GM18526 (cell line): ENCODE measurements around the gene ODAPH.

Experiments used
- POLR2A ChIP-seq: IDR thresholded peaks from 3 replicates; pipeline ENCODE4 v1.6.1; 2011; ENCODE audit not compliant: insufficient read length; ENCODE audit errors: extremely low read depth

Gene ODAPH, protein sequence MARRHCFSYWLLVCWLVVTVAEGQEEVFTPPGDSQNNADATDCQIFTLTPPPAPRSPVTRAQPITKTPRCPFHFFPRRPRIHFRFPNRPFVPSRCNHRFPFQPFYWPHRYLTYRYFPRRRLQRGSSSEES

DNA sequence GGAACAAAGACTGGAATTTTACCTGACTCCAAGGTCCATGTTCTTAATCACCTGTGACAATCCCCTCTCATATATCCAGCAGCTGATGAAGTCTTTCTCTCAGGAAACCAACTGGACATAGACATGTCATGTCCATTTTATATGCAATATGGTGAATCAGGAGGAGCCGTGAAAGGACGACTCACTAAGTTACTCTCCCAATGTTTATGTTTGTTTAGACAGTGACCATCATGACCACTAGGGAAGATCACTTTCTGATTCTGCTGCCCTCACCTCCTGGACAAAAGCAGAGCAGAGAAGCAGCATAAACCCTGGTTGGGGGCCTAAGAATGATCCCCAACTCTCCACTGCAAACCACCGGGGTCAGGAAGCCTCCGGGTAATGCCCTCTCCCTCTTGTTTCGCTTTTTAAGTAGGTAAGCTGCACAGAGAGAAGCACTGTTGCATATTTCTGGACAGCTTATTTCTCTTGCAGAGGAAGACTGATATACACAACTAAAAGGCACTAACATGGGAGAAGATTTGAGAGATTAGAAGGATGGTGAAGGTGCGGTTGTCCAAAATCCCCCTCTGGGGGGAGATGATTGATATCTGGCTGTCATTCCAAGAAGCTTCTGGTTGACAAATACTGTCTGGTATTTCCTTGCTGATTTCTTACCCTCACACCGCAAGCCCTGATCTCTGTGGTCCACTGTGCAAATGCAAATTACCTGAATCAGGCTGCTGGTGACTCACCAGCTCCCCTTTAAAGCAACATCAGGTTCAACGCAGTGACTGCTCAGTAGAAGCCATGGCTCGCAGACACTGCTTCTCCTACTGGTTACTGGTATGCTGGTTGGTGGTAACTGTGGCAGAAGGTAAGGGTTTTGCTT, at the start of gene ODAPH:
TSS of gene ODAPH (plus strand) at position 773 of the 871 bp plus-strand sequence. CDS start at position 790, 17 bp downstream.
- TF ChIP-seq POLR2A = no peak

DNA sequence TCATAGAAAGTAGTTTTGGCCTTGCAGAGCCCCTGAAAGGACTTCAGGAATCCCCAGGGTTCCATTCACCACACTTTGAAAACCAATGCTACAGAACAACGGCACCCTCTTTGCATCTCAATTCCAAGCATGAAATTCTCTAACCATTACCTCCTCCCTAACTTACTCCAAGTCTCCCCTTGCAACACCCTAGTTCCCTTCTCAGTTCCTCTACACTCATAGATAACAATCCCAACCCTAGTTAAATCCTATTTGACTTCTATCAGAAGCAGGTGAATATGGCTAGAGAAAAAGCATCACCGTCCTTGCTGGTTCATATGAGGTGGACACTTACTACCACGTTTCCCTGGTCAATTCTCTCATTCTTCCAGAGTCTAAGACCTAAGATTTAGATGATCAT, 44.0 kb upstream of the ODAPH start:
- TF ChIP-seq POLR2A = no peak

DNA sequence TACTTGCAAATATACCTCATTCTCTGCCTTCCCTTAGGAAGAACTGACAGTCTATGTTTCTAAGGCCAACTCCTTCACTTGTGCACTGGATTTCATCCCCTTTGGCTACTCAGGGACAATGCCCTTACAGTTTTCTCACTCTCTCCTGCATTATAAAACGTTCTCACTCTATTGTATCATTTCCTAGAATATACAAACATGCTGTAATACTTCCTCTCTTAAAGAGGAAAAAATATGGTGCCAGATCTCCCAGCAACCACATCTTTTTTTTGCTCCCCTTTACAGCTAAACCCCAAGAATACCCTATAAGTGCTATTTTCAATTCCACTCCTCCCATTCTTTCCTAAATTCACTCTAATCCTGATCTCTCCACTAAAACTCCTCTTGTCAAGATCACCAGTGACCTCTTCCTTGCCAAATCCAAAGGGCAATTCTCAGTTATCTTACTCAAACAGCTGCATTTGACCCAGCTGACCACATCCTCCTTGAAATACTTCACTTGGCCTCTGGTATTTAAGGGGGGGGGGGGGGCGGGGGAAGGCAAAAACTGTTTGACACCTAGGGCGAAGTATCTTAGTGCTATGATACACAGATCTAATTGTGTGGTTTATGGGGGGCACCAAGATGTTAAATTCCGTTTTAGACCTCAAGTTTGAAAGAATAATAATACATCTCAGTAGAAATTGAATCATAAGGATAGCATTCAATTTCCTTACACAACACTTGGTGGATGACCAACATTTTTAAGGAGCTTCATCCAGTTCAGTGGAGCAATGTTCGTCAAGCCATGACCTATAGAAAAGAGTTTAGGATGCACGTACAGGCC, 43.3 kb upstream of the ODAPH start:
- no peak for TF ChIP-seq POLR2A

DNA sequence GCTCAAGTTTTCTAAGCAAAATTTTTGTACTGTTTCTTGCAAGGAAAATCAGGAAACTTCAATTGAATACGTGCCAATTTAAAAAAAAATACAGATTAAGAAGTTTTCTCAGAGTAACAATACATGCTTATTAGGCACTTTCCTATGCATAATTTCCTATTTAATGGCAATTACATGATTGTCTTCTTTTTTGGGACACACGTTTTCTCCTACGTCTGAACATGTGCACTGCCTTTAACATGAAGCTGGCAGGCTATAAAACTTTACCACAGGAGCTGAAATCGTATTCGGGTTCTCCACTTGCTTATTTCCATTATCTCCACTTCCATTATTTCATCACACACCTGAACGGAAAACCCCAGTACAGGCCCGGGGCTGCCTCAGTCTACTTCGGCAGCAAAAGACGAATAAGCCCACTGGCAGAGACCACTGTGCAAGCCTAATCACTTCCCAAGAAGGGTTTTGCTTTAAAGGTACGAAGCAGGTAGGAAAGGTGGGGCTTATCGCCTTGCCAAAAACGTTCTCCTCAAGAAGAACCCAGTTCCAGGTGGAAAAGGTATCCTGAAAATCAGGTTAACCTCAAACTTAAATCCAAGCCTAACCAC, 42.2 kb upstream of the ODAPH start:
- no peak for TF ChIP-seq POLR2A

DNA sequence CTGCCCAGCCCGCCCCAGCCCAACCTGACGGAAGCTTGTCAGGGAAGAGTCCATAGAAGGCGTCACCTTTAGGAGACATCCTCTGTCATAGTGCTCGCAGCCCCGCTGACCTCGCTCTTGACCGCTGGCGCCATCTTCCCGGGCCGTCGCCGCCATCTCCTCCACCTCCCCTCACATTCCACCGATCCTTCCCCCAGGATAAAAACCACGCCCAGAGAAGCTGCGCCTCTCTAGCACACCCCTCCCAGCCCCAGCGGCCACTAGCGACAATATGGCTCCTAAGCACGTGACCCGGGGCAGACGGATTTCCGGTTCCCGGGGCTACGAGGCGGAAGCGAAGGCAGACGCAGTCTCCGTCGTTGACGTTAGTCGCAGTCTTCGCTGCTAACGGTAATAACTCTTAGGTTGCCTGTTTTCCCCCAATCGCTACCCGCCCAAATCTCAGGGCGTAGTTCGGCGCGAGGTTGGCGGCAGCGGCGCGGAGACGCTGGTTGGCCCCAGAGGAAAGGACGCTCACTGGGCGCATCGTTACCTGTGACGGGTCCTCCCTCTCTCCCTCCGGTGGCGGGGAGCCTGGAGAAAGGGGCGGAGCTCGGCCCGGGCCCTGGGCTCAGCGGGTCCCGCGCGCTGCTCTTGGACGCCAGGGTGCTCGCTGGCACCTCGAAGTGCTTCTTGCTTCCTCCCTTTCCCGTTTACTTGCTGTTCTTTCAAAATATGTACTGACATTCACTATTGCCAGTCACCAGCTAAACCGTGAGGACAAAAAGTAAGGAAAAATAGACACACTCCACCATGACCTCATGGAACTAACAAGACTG, 41.5 kb upstream of the ODAPH start, which contains the start of the genes RCHY1 and THAP6:
TSS of gene RCHY1 (minus strand) at position 273 of the 818 bp plus-strand sequence. CDS start at position 156, 117 bp downstream.
TSS of gene THAP6 (plus strand) at position 343 of the 818 bp plus-strand sequence. CDS start 980 bp downstream, outside the sequence.
- peak; percentile 96 for TF ChIP-seq POLR2A

DNA sequence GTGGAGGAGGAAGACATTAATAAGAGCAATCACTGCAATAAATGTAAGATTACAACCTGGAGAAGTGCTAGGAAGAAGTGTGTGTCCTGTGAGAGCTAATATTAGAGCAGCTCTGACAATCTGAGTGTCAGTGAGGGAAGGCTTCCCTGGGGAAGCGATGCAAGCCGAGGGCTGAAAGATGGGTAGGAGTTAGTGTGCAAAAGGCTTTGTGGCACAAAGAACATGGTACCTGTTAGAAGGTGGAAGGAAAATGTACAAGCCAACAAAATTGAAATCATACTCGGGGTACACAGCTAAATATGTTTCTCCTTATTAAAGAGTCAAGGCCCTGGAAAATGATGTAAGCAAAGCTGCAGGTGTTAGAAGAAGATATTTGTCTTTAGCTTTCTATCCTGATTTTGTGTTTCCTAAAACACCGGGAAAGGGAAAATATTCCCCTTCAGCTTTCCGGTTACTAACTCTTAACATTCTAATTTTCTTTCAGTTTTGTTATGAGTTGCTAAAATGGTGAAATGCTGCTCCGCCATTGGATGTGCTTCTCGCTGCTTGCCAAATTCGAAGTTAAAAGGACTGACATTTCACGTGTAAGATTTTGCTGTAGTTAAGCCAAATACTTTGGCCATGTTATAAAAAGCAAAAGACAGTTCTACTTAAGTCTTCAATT, 40.8 kb upstream of the ODAPH start:
- TF ChIP-seq POLR2A = no peak

DNA sequence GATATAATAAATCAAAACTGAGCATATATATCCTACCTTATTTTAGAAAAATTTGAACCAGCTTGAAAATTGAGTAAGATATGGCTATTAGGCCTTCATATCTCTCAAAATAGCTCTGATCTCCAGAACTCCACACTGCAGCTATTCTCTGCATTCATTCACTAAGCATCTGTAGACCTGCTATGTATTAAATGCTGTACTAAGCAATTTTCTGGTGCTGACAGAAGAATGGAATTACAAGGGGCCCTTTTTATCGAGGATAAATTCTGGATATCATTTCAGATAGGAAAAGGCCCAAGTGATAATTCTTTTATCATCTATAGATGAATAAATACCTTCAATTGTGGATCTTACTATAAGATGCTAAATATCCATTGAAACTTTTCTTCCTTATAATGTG, 39.7 kb upstream of the ODAPH start:
- TF ChIP-seq POLR2A = no peak

DNA sequence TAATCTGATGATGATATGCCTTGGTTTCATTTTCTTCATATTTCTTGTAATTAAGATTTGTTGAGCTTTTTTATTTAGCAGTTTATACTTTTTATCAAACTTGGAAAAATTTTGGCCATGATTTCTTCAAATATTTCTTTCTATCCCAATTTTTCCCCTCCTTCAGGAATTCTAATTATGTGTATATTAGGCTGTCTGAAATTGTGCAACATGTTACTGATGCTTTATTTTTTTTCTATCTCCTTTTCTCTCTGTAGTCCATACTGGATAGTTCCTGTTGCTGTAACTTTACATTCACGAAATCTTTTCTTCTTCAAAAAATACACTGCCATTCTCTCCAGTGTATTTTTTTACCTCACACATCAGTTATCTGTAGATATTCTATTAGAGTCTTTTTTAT, 30.8 kb upstream of the ODAPH start:
- TF ChIP-seq POLR2A = no peak

DNA sequence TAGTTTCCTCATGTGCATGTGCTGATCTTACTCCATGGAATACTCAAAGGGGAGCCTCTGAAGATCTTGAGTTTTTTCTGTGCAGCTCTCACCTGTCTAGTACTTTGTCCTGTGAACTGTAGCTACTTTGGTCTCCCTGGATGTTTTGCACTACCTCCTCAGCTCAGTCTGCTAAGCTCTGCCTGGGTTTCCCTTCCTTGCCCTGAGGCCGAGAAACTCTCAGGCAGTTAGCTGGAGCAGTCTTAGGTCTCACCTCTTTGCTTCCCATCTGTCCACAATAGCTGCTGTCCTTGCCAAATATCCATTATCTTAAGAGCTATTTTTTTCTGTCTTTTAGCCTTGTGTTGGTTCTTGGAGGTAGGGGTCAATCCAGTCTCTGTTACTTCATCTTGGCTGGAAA, 30.0 kb upstream of the ODAPH start:
- no peak for TF ChIP-seq POLR2A

DNA sequence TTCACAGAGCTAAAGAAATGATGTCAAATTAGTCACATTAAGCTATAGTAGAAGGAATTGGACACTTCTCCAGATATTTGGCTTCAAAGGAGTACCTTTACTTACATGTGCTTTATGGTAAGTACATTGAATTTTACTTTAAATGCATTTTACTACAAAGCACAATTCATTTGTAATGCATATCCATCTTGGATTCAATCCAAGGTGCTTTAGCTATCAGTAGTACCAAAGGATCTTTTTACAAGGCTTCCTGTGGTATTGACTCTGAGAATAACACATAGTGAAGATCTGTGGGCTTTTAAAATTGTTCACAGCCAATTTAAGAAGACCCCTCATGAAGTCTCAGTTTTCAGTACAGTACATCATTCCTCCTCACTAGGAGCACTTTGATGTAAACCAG, 28.4 kb upstream of the ODAPH start:
- TF ChIP-seq POLR2A = no peak

DNA sequence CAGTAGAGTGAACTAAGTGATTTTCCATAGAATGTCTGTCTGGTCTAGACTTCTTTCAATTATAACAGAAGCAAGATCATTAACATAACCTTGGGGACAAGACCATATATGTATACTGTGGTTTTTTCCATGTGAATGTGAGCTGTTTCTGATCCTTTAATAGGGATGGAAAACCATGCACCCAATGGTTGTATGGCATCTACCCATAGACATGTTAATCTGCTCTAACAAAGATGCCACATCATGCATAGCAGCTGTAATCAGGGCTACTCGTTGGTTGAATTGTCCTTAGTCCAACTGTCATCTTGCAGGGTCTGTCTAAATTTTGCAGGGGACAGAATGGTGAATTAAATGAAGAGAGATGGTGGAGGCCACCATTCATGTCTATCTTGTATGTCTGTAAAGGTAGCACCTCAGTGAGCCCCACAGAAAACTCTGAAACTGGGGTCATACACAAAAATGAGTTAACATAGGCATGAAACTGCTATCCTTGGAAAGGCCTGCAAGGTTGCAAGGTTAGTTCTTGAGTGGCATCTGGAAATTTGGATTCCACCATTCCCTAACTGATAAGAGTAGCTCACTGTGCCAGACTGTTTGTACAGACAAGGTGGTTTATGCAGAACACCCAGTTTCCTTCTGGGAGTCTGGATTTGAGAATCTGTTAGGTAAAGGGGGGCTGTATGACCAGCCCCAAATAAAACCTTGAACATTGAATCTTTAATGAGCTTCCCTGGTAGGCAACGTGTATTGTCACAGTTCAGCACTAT, 25.1 kb upstream of the ODAPH start:
- TF ChIP-seq POLR2A = no peak

DNA sequence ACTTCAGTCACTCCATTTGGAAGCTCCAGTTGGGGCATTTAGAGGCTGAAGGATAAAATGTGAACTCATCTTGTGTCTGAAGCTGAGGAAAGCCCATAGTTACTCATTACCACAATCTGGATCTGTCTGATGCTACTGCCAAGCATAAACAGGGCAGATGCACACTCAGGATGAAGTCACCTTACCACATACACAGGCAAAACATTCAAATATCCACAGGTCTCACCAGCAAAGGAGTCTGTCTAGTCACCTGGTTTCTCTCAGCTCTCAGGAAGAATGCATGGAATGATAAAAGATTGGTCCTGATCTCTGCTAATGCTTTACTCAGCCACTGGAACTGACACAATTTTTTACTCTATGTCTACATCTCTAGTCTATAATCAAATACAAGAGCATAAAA, 13.0 kb upstream of the ODAPH start:
- no peak for TF ChIP-seq POLR2A

DNA sequence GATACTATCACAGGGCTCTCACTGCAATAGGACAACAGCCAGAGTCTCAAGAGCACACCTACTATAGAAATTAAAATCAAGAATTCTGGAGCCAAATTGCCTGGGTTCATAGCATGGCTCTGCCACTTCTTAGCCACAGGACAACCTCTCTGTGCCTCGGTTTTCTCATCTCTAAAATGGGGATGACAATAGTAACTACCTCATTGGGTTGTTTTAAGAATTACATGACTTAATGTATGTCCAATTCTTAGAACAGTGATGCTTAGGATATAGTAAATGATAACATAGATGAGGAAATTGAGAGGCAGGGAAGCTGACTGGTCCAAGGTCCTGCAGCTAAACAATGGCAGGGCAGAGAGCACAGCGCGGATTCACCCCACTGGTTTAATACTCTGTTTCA, 11.0 kb upstream of the ODAPH start:
- TF ChIP-seq POLR2A = no peak
